Smooth muscle cell (in vitro differentiated cells): ENCODE measurements around the gene SSUH2. TPM values are rescaled to one million over a fixed set of nuclear protein-coding genes. Genes with fewer than 3 reads are reported as not detected.
A peak's percentile ranks its signal among the peaks of the same experiment; 100 is the strongest.

Source experiments
- DNase-seq: peaks from one replicate; lab custom pipeline; 2025; ENCODE audit not compliant: unreplicated experiment; lab: John Stamatoyannopoulos, UW
- H2AFZ ChIP-seq: fragments of 200-600 bp; sonication (generic); 2 replicates; pipeline ENCODE4 v1.6.0; 2016; ENCODE audit warnings: antibody characterized with exemption, low read depth, mild to moderate bottlenecking
- H3F3A ChIP-seq: fragments of 200-600 bp; sonication (generic); 2 replicates; pipeline ENCODE4 v1.6.0; 2017; ENCODE audit warnings: antibody characterized with exemption, low read depth
- H3K27ac ChIP-seq: fragments of 200-600 bp; sonication (generic); 2 replicates; pipeline ENCODE4 v1.5.1; 2016; ENCODE audit warnings: low read depth, mild to moderate bottlenecking
- H3K27me3 ChIP-seq: fragments of 200-600 bp; sonication (generic); 2 replicates; pipeline ENCODE4 v1.6.1; 2016; ENCODE audit warnings: low read depth, mild to moderate bottlenecking
- H3K36me3 ChIP-seq: fragments of 200-600 bp; sonication (generic); 2 replicates; pipeline ENCODE4 v1.5.1; 2016; ENCODE audit warnings: low read depth
- H3K4me1 ChIP-seq: fragments of 200-600 bp; sonication (generic); 2 replicates; pipeline ENCODE4 v1.5.1; 2016; ENCODE audit warnings: low read depth
- H3K4me2 ChIP-seq: fragments of 200-600 bp; sonication (generic); 2 replicates; pipeline ENCODE4 v1.6.0; 2016; ENCODE audit warnings: mild to moderate bottlenecking
- H3K4me3 ChIP-seq: fragments of 200-600 bp; sonication (generic); 2 replicates; pipeline ENCODE4 v1.5.1; 2016; ENCODE audit warnings: mild to moderate bottlenecking
- H3K79me2 ChIP-seq: fragments of 200-600 bp; sonication (generic); 2 replicates; pipeline ENCODE4 v1.6.0; 2016; ENCODE audit warnings: low read depth, mild to moderate bottlenecking
- H3K9ac ChIP-seq: fragments of 200-600 bp; sonication (generic); 2 replicates; pipeline ENCODE4 v1.6.0; 2016; ENCODE audit warnings: low read depth
- H3K9me3 ChIP-seq: fragments of 200-600 bp; sonication (generic); replicated peaks from 2 replicates; pipeline ENCODE4 v1.5.1; 2016; ENCODE audit warnings: low read depth
- H4K20me1 ChIP-seq: fragments of 200-600 bp; sonication (generic); 2 replicates; pipeline ENCODE4 v1.6.0; 2016; ENCODE audit warnings: low read depth
- WGBS: methylation state at CpG from one replicate; pipeline ENCODE4 v1.1.7; 2016; ENCODE audit warnings: low lambda C conversion rate; 5-methylcytosine and 5-hydroxymethylcytosine counted together
- polyA plus RNA-seq: library from polyadenylated mRNA; unstranded; fragments of >200 nt; fragmentation: Nextera tagmentation; extraction: Ambion mirVana; gene quantifications from 2 replicates; pipeline ENCODE4 v1.2.1, GENCODE V29; 2016
- total RNA-seq: library from RNA; depleted of rRNA; stranded (reverse); fragments of >200 nt; gene quantifications from 2 replicates; pipeline ENCODE4 v1.2.3, GENCODE V29; 2014
- TF ChIP-seq, protein P1 (sequence below): fragments of 200-600 bp; sonication (generic); IDR thresholded peaks from 2 replicates; pipeline ENCODE4 v1.5.1; 2017; ENCODE audit warnings: borderline replicate concordance, mild to moderate bottlenecking, antibody characterized with exemption; ENCODE audit not compliant: insufficient read depth, poor library complexity, severe bottlenecking

The SSUH2 gene
- total and polyA plus RNA-seq, 2 experiments from 2014 or later = 0.09 TPM; not detected in 1

DNA sequence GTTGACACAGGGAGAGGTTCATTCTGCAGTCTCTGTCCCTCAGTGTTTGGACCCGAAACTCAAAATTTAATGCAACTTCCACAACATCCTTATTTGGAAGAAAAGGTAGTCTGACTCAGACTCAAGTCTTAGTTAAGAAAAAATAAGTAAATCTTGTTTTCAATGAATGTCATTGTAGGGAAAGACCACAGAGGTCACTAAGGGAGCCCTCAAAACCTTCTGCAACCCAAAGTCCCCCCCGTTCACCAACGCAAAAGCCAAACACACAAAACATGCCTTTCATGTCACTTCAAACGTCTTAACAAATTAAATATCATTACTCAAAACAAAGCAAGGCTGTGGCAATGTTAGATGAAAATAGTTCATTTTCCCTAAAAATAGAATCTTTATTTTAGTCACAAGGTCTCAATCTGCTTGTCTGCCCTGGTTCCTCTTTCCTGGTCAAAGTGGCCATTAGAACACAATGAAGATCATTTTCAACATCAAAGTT, 20.9 kb upstream of the SSUH2 start:
- no peaks in the 10 kb centered on the region for H3K36me3 ChIP-seq
- H3K9ac ChIP-seq = no peak overlapping the region
- H3K4me3 ChIP-seq = no peak overlapping the region
- H3K27me3 ChIP-seq = peaks cover 3% of the 10 kb centered on the region
- no peak overlapping the region for H3K4me2 ChIP-seq
- H3K79me2 ChIP-seq = no peaks in the 10 kb centered on the region
- no peak overlapping the region for H3K27ac ChIP-seq
- DNase-seq = no peak
- no peaks in the 10 kb centered on the region for H3K4me1 ChIP-seq
- H2AFZ ChIP-seq = no peak overlapping the region
- no peaks in the 10 kb centered on the region for H3K9me3 ChIP-seq
- no peaks in the 10 kb centered on the region for H3F3A ChIP-seq
- no peaks in the 10 kb centered on the region for H4K20me1 ChIP-seq
- TF ChIP-seq, protein P1, sequence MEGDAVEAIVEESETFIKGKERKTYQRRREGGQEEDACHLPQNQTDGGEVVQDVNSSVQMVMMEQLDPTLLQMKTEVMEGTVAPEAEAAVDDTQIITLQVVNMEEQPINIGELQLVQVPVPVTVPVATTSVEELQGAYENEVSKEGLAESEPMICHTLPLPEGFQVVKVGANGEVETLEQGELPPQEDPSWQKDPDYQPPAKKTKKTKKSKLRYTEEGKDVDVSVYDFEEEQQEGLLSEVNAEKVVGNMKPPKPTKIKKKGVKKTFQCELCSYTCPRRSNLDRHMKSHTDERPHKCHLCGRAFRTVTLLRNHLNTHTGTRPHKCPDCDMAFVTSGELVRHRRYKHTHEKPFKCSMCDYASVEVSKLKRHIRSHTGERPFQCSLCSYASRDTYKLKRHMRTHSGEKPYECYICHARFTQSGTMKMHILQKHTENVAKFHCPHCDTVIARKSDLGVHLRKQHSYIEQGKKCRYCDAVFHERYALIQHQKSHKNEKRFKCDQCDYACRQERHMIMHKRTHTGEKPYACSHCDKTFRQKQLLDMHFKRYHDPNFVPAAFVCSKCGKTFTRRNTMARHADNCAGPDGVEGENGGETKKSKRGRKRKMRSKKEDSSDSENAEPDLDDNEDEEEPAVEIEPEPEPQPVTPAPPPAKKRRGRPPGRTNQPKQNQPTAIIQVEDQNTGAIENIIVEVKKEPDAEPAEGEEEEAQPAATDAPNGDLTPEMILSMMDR = no peak
- WGBS = 79% methylated on average over 4 of the region's 4 CpGs

DNA sequence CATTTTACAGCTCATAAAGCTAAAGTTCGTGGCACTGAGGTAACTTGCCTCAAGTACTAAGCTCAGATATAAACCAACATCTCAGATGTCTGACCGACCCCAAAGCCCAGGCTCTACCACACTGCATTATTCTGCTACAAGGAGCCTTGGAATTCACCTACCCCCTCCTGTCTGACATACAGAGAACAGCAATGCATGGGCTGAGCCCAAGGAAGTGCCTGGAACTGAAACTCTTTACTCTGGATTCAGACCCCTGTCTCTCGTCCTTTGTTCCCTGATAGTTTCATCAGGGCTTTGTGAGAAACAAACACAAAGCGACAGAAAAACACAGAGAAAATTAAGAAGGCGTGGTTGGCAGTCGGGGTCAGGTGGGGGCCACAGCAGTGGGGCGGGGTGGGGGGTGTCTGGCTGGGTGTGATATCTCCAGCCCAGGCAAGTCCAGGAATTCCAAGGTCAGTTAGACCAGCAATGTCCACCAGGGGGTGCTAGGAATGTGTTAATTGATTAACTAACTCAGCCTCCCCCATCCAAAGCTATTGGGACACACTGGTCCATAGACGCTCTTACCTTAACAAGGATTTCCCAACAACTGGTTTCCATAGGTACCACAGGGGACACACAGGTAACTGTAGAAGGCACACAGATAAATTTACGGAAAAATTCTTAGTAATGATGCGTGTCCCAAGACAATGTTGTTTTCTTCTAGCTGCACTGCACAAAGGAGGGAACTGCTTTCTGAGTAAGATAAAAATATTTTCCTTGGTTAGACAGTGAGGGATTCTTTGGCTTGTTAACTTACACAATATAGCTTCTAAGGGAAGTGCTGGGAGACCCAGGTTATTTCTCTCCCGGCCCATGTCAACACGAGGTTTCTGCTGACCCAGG, 18.8 kb upstream of the SSUH2 start:
- Histone ChIP-seq H3K4me3 (no peak overlapping the region), H4K20me1 (no peaks in the 10 kb centered on the region), H3K9ac (no peak overlapping the region), H3F3A (peaks cover 3% of the 10 kb centered on the region), H3K9me3 (no peaks in the 10 kb centered on the region), H3K27ac (no peak overlapping the region), H3K79me2 (no peaks in the 10 kb centered on the region), H3K27me3 (peaks cover 3% of the 10 kb centered on the region), H3K36me3 (no peaks in the 10 kb centered on the region), H3K4me1 (peaks cover 6% of the 10 kb centered on the region), H2AFZ (no peak overlapping the region), H3K4me2 (no peak overlapping the region)
- TF ChIP-seq, protein P1 = peak; percentile 65
- peak; percentile 5 for DNase-seq
- 52% methylated on average over 12 of the region's 12 CpGs for WGBS

DNA sequence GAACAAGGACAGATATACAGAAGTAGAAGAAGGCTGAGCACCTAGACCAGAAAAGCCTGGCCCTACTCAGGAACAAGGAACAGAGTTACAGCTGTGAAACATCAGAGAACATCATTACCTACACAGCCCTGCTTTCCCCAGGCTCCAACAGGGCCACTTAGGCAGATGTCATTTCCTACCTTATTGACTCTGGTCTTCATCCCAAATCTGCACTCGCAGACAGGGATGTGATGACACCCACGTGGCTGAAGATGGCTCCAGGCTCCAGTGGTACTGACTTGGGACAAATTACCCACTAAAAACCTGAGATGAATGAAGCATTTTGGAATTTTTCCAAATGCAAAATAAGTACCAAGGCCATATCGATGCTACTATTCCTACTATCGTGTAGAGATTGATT, 18.0 kb upstream of the SSUH2 start:
- H3K27ac ChIP-seq = no peak overlapping the region
- H3K9me3 ChIP-seq = no peaks in the 10 kb centered on the region
- 81% methylated on average over 4 of the region's 4 CpGs for WGBS
- DNase-seq = no peak
- H3K4me2 ChIP-seq = no peak overlapping the region
- H3F3A ChIP-seq = peaks cover 3% of the 10 kb centered on the region
- TF ChIP-seq, protein P1 = no peak
- no peak overlapping the region for H2AFZ ChIP-seq
- peaks cover 3% of the 10 kb centered on the region for H3K27me3 ChIP-seq
- H3K36me3 ChIP-seq = no peaks in the 10 kb centered on the region
- peaks cover 9% of the 10 kb centered on the region for H3K4me1 ChIP-seq
- H3K4me3 ChIP-seq = no peak overlapping the region
- H3K79me2 ChIP-seq = no peaks in the 10 kb centered on the region
- no peaks in the 10 kb centered on the region for H4K20me1 ChIP-seq
- H3K9ac ChIP-seq = no peak overlapping the region
